ENCODE measurements around the gene ASAP2.

Gene ASAP2

DNA sequence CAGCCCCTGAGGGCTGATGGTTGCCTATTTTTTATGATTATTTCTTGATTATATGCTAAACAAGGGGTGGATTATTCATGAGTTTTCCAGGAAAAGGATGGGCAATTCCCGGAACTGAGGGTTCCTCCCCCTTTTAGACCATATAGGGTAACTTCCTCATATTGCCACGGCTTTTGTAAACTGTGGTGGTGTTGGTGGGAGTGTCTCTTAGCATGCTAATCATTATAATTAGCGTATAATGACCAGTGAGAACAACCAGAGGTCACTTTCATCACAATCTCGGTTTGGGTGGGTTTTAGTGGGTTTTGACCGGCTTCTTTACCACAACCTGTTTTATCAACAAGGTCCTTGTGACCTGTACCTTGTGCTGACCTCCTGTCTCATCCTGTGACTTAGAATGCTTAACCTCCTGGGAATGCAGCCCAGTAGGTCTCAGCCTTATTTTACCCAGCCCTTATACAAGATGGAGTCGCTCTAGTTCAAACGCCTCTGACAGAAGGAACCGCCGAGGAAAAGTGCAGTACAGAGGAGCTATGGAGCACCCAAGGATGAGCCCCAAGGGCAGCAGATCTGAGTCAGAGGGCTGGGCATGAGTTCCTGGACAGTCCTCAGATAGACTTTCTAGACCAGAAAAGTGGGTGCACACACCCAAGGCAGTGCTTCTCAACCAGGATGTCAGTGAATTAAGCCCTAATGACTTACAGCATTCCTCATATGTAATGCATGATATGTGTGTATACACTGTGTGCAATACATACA lies 37.1 kb upstream of the ASAP2 start:
- in situ Hi-C loops (cut with HindIII; ENCODE audit: low pct_ligation_motif_present, low sequenced_read_pairs): no loop called here
- no peak for DNase-seq

DNA sequence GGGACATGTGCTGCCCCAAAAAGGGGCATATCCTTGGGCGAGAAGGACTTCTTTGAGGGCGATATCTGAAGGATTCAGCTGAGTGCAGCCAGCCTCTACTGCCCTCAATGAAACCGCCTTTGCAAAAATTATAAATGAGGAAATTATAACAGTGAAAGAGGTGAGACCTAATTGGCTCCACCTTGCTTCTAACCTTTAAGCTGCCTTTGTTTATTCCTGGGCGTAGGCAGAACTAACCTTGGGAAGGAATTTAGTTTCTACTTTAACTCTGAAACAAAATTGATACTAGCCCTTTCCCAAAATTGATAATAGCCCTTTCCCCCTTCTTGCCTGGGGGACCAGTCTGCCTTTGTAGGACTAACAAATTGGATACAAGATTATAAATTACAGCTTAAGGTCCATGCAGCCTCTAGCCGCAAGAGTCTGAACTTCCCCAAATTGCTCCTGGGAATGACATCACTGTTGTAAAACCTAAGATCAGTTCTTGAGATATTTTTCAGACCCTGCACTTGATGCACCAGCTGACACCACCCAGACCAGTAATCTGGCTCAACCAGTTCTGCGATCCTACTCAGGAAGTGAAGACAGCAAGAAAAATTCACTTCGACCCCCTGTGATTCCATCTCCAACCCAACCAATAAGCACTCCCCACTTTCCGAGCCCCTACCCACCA lies 36.0 kb upstream of the ASAP2 start:
- no peak overlapping the region for H3K4me3 ChIP-seq (ENCODE audit: low read depth, low read length)
- no peak overlapping the region for H3K27ac ChIP-seq
- H3K36me3 ChIP-seq (replicated peaks): no peaks in the 10 kb centered on the region
- no peak for DNase-seq
- TF ChIP-seq CTCF (IDR thresholded peaks at IDR 0.05; ENCODE audit: low read depth, low read length, missing control alignments): no peak
- in situ Hi-C loops (cut with HindIII; ENCODE audit: low pct_ligation_motif_present, low sequenced_read_pairs): no loop called here
- H3K27me3 ChIP-seq (replicated peaks): no peaks in the 10 kb centered on the region

More for the DNA sequence above, 37.1 kb upstream of the ASAP2 start:
- Histone ChIP-seq H3K27me3 (replicated peaks) (no peaks in the 10 kb centered on the region), H3K27ac (no peak overlapping the region), H3K4me3 (ENCODE audit: low read depth, low read length) (no peak overlapping the region), H3K36me3 (replicated peaks) (no peaks in the 10 kb centered on the region)
- no peak for TF ChIP-seq CTCF (IDR thresholded peaks at IDR 0.05; ENCODE audit: low read depth, low read length, missing control alignments)

- H3K4me3 ChIP-seq (ENCODE audit: low read depth, low read length): no peak overlapping the region
- peak; percentile 82 for DNase-seq
- H3K27me3 ChIP-seq (replicated peaks): no peaks in the 10 kb centered on the region
- H3K27ac ChIP-seq: peak overlapping the region; percentile 72
- TF ChIP-seq CTCF (IDR thresholded peaks at IDR 0.05; ENCODE audit: low read depth, low read length, missing control alignments): no peak
- in situ Hi-C loops (cut with HindIII; ENCODE audit: low pct_ligation_motif_present, low sequenced_read_pairs): no loop called here
- H3K36me3 ChIP-seq (replicated peaks): no peaks in the 10 kb centered on the region
Observed at GRCh38 chr2:9174771-9175437, 31.7 kb upstream of the ASAP2 start.

DNA sequence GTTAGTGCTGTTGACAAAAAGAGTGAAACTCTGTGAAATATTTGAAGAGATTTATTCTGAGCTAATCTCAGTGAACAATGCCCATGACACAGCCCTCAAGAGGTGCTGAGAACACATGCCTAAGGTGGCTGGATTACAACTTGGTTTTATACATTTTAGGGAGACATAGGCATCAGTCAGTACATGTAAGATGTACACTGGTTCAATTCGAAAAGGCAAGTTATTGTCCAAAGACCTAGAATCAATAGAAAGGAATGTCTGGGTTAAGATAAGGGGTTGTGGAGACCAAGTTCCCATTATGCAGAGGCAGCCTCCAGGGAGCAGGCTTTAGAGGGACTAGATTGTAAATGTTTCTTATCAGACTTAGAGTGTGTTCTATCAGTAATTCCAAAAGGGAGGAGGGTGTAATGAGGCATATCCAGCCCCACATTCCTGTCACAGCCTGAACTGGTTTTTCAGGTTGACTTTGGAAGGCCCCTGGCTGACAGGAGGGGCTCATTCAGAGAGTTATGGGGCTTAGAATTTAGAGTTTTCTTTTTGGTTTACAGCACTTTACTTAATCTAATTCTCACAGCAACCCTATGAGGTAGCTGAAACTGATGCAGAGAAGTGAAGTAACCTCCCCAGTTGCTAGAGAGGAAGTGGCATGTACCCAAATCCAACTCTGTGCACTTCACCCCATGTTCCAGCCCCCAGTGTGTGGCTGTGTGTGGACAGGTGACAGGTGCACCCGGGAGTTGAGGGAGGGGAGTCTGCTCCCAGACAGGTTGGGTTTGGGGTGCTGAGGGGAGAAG lies 28.3 kb upstream of the ASAP2 start:
- in situ Hi-C loops (cut with HindIII; ENCODE audit: low pct_ligation_motif_present, low sequenced_read_pairs): no loop called here
- no peaks in the 10 kb centered on the region for H3K27me3 ChIP-seq (replicated peaks)
- TF ChIP-seq CTCF (IDR thresholded peaks at IDR 0.05; ENCODE audit: low read depth, low read length, missing control alignments): no peak
- no peaks in the 10 kb centered on the region for H3K36me3 ChIP-seq (replicated peaks)
- no peak overlapping the region for H3K4me3 ChIP-seq (ENCODE audit: low read depth, low read length)
- DNase-seq: peak; percentile 39
- H3K27ac ChIP-seq: peak overlapping the region; percentile 91

DNA sequence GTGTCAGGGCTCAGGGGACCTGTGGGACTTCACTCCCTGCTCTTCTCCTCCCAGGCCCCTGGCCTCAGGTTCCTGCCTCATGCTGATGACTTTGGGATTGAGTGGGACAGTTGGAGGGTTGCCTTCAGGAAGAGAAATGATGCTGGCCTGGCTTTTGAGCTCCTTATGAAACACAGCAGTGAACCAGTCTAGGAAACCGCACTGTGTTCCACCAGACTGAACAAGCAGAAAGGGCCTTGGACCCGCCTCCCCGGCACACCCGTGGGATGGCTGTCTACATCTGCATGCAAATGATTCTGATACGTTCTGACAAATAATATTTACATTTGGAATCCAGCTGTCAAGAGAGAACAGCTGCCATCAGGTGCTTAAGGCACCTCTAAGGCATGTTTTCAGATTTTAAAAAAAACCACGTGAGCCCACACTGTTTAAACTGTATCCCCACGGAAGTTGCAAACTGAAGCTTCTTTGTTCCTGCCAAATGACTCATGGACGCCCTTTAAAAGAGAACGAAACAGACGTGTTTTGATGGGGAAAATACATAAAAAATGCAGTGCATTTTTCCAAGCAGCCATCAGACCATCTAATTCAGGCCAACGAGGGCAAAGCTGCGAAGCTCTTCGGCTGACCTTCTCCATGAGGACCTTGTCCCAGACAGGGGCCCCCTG lies 27.6 kb upstream of the ASAP2 start:
- Histone ChIP-seq H3K4me3 (ENCODE audit: low read depth, low read length) (no peak overlapping the region), H3K27me3 (replicated peaks) (no peaks in the 10 kb centered on the region), H3K36me3 (replicated peaks) (no peaks in the 10 kb centered on the region), H3K27ac (peak overlapping the region; percentile 91)
- DNase-seq: peak; percentile 74
- TF ChIP-seq CTCF (IDR thresholded peaks at IDR 0.05; ENCODE audit: low read depth, low read length, missing control alignments): no peak
- in situ Hi-C loops (cut with HindIII; ENCODE audit: low pct_ligation_motif_present, low sequenced_read_pairs): no loop called here

Data from brain microvascular endothelial cell (primary cell).